ENCODE data around the gene NDUFC2. TPM values are rescaled to one million over a fixed set of nuclear protein-coding genes. Genes with fewer than 3 reads are reported as not detected.

NDUFC2 gene
- total and polyA plus RNA-seq, 11 donors: 164 to 351 (median 258) TPM

- intact Hi-C loops (cut with DNase I): no loop called here
- no peaks in the 10 kb centered on the region for H3K36me3 ChIP-seq
- TF ChIP-seq CTCF (IDR thresholded peaks at IDR 0.05) (no peak), POLR2A (IDR thresholded peaks at IDR 0.05) (no peak)
- H3K9me3 ChIP-seq: no peaks in the 10 kb centered on the region
- no peak overlapping the region for H3K4me3 ChIP-seq
- no peak for ATAC-seq
- no peak overlapping the region for H3K27ac ChIP-seq
- peaks cover 0 to 11% (median 0%) of the 10 kb centered on the region in 12 donors for H3K4me1 ChIP-seq
- no peak for DNase-seq
- WGBS, 4 donors: 88 to 98% (median 92%) methylated on average over 4 of the region's 4 CpGs
- no peaks in the 10 kb centered on the region for H3K27me3 ChIP-seq
Observed at GRCh38 chr11:78054971-78055370, 24.7 kb downstream of the NDUFC2 start.

DNA sequence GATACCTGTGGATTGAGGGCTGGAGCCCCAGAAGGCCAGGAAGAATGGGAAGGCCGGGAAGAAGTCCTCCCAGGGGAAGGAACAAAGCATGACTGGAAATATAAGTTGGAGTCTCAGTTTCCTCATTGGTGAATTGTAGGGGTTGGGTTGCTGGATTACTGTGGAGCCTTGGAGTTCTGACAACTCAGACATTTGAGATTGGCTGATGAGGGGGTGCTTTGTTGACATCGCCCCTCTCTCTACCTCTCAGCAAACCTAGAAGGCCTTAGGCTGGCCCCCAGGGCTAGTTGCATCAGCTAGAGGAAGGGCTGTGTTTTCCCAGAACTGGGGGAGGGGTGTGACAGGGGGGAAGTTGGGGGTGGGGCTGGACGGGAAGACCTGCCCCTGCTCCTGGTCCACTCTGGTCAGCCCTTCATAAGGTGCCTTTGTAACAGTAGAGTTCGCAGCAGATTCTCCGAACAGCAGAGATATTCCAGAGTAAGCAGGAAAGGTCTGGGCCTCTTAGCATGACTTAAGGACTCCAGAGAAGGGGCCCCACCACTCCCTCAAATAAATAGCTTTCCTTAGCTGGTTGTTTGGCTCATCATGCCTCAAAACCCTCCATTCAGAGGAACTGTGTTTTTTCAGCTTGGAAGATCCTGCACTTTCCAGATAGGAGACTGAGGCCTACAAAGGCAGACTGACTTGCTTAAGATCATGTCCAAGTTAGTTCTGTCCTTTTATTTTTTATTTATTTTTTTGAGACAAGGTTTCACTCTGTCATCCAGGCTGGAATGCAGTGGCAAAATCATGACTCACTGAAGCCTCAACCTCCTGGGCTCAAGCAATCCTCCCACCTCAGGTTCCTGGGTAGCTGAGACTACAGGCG is 28.5 kb downstream of the NDUFC2 start:
- ATAC-seq: no peak
- H3K27ac ChIP-seq: no peak overlapping the region
- intact Hi-C loops (cut with DNase I): no loop called here
- peaks cover 0 to 11% (median 1%) of the 10 kb centered on the region in 12 donors for H3K4me1 ChIP-seq
- DNase-seq: no peak
- no peaks in the 10 kb centered on the region for H3K27me3 ChIP-seq
- 78 to 83% (median 78%) methylated on average over 6 of the region's 6 CpGs for WGBS, 4 donors
- TF ChIP-seq CTCF (IDR thresholded peaks at IDR 0.05): no peak
- TF ChIP-seq POLR2A (IDR thresholded peaks at IDR 0.05): no peak
- no peaks in the 10 kb centered on the region for H3K9me3 ChIP-seq
- no peak overlapping the region for H3K4me3 ChIP-seq
- H3K36me3 ChIP-seq: no peaks in the 10 kb centered on the region

DNA sequence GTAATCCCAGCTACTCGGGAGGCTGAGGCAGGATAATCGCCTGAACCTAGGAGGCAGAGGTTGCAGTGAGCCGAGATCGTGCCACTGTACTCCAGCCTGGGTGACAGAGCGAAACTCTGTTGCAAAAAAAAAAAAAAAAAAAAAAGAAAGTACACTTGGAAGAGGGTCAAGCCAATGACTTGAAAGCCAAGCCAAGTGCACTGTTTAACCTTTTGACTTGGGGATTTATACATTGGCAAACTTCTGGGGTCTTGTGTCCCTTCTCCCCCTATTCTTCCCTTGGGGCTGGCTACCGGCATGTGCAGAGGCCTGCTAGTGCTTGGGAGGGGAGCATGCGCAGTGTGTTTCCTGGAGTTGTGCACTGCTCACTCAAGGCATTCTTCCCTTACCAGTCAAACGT is 30.3 kb downstream of the NDUFC2 start:
- 82 to 90% (median 84%) methylated on average over 8 of the region's 8 CpGs for WGBS, 4 donors

More for the DNA sequence above, 30.3 kb downstream of the NDUFC2 start:
- H3K4me3 ChIP-seq: no peak overlapping the region
- no peaks in the 10 kb centered on the region for H3K27me3 ChIP-seq
- ATAC-seq (no peak), DNase-seq (no peak)
- H3K36me3 ChIP-seq: no peaks in the 10 kb centered on the region
- no peak overlapping the region for H3K27ac ChIP-seq
- TF ChIP-seq POLR2A (IDR thresholded peaks at IDR 0.05): no peak
- no peak for TF ChIP-seq CTCF (IDR thresholded peaks at IDR 0.05)
- intact Hi-C loops (cut with DNase I): loop anchor here in 3 of 10 donors (5.0 to 10.0 kb wide), 3 partner anchors 47 to 55 kb away; partner anchors contain the start of gene INTS4 (in 1 of the 3)
- H3K9me3 ChIP-seq: no peaks in the 10 kb centered on the region
- peaks cover 0 to 16% (median 6%) of the 10 kb centered on the region in 12 donors for H3K4me1 ChIP-seq
